Uterus (tissue), 4 donors: Measurements from ENCODE around the gene RHBG. TPM values are rescaled to one million over a fixed set of nuclear protein-coding genes. Genes with fewer than 3 reads are reported as not detected.

Experiments used
- DNase-seq, 2 donors: peaks; one replicate each; pipeline ENCODE4 v3.0.0-alpha.2; 2019 to 2020
- H3K27ac ChIP-seq, 2 donors: fragments of 200-600 bp; sonication (generic); 1 replicate in 1 of 2; 2 replicates in 1 of 2; pipeline ENCODE4 v1.5.1; 2016 to 2018
- H3K27me3 ChIP-seq, 2 donors: fragments of 200-600 bp; sonication (generic); one replicate each; pipeline ENCODE4 v1.5.1; 2018 to 2019; ENCODE audit warnings: control low read depth in 1 of 2
- H3K36me3 ChIP-seq, 2 donors: fragments of 200-600 bp; sonication (generic); one replicate each; pipeline ENCODE4 v1.5.1; 2019; ENCODE audit warnings: control low read depth in 1 of 2
- H3K4me1 ChIP-seq, 2 donors: fragments of 200-600 bp; sonication (generic); one replicate each; pipeline ENCODE4 v1.5.1; 2018 to 2019; ENCODE audit warnings: control low read depth in 1 of 2
- H3K4me3 ChIP-seq, 2 donors: fragments of 200-600 bp; sonication (generic); 1 replicate in 1 of 2; 2 replicates in 1 of 2; pipeline ENCODE4 v1.5.1; 2018 to 2019; ENCODE audit warnings: mild to moderate bottlenecking in 1 of 2
- H3K9me3 ChIP-seq, 2 donors: fragments of 200-600 bp; sonication (generic); one replicate each; pipeline ENCODE4 v1.5.1; 2019; ENCODE audit warnings: control low read depth in 1 of 2
- POLR2A ChIP-seq, 2 donors: fragments of 450-650 bp; IDR thresholded peaks; one replicate each; pipeline ENCODE4 v1.6.1; 2016; ENCODE audit warnings: antibody characterized with exemption in 2 of 2, mild to moderate bottlenecking in 1 of 2, moderate library complexity in 1 of 2
- intact Hi-C: fragments of 100-400 bp; cut with DNase I; formaldehyde crosslinking; loops from one replicate; pipeline ENCODE4 v1.15.1; 2023; ENCODE audit warnings: low total_unique reads
- total RNA-seq, 4 donors: library from RNA; depleted of rRNA in 3 of 4; stranded (reverse); fragments of >200 nt in 3 of 4; gene quantifications; one replicate each; pipeline versions ENCODE4 v1.1.0 to v1.2.4, GENCODE V29; 2014 to 2023
- TF ChIP-seq, protein P1 (sequence below), 4 experiments: fragments of 200-600 bp in 2 of 4; fragments of 450-650 bp in 2 of 4; sonication (generic) in 2 of 4; IDR thresholded peaks; one replicate each; pipeline ENCODE4 v1.5.1; 2016 to 2019; ENCODE audit warnings: antibody characterized with exemption in 4 of 4, mild to moderate bottlenecking in 2 of 4, moderate library complexity in 1 of 4
- donor health status: DM: yes; HTN: yes; CAD: no.

Gene RHBG
- total RNA-seq, 4 donors from 2014 or later: 0.49 TPM; not detected in 3

DNA sequence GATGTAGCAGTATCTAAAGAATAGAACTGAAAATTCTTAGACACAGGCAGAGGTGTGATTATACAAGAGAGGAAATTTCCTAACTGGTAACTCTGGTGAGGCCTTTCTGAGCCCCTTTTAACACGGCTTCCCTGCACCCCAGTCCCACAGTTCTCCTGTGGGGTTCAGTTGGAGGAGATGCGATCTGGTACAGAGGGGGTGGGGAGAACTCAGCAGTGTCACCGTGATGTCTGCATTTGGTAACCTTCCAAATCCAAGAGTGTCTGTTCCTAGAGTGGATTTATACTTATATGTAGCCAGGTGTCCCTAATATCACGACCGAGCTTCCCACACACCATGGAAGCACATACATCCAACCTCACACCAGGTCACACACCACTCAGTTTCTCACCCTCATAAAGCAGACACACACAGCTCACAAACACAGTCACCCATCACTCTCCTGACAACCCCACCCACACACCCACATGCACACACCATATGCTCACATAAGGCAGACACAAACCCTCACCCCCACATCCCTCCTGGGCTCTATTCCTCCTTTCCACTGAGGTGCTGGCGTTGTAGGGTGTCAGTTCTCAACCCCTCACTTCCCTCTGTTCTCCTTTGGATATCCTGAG, 48.5 kb downstream of the RHBG start:
- no peaks in the 10 kb centered on the region for H3K9me3 ChIP-seq
- DNase-seq: no peak
- peaks cover 22 to 43% of the 10 kb centered on the region in 2 donors for H3K27me3 ChIP-seq
- intact Hi-C loops: no loop called here
- H3K27ac ChIP-seq: no peak overlapping the region
- no peak for TF ChIP-seq POLR2A (IDR thresholded peaks at IDR 0.05)
- TF ChIP-seq, protein P1, sequence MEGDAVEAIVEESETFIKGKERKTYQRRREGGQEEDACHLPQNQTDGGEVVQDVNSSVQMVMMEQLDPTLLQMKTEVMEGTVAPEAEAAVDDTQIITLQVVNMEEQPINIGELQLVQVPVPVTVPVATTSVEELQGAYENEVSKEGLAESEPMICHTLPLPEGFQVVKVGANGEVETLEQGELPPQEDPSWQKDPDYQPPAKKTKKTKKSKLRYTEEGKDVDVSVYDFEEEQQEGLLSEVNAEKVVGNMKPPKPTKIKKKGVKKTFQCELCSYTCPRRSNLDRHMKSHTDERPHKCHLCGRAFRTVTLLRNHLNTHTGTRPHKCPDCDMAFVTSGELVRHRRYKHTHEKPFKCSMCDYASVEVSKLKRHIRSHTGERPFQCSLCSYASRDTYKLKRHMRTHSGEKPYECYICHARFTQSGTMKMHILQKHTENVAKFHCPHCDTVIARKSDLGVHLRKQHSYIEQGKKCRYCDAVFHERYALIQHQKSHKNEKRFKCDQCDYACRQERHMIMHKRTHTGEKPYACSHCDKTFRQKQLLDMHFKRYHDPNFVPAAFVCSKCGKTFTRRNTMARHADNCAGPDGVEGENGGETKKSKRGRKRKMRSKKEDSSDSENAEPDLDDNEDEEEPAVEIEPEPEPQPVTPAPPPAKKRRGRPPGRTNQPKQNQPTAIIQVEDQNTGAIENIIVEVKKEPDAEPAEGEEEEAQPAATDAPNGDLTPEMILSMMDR (IDR thresholded peaks at IDR 0.05): no peak
- H3K36me3 ChIP-seq: no peaks in the 10 kb centered on the region
- H3K4me1 ChIP-seq: peaks cover 0 to 23% of the 10 kb centered on the region in 2 donors
- no peak overlapping the region for H3K4me3 ChIP-seq

DNA sequence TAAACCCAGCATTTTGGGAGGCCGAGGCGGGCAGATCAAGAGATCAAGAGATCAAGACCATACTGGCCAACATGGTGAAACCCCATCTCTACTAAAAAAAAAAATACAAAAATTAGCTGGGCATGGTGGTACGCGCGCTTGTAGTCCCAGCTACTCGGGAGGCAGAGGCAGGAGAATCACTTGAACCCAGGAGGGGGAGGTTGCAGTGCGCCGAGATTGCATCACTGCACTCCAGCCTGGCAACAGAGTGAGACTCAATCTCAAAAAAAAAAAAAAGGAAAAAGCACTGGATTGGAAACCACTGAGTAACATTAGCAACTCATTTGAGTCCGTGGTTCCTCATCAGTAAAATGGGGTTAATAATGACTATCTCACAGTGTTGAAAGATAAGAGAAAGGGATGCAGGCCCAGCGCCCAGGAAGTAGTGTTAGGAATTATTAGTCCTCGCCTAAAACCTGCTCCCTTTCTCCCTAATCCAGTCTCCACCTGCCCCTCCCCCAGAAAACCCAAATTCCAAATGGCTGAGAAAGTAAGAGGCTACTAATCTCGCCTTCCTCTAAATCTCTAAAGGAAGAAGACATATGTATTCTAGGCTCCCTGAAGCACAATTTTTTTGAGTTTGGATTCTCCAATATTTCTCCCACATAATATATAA, 49.5 kb downstream of the RHBG start:
- Histone ChIP-seq H3K4me3 (no peak overlapping the region), H3K27ac (no peak overlapping the region), H3K36me3 (no peaks in the 10 kb centered on the region), H3K27me3 (peaks cover 22 to 43% of the 10 kb centered on the region in 2 donors), H3K9me3 (no peaks in the 10 kb centered on the region), H3K4me1 (peaks cover 0 to 23% of the 10 kb centered on the region in 2 donors)
- DNase-seq: no peak
- intact Hi-C loops: no loop called here
- no peak for TF ChIP-seq POLR2A (IDR thresholded peaks at IDR 0.05)
- TF ChIP-seq, protein P1 (IDR thresholded peaks at IDR 0.05): no peak

DNA sequence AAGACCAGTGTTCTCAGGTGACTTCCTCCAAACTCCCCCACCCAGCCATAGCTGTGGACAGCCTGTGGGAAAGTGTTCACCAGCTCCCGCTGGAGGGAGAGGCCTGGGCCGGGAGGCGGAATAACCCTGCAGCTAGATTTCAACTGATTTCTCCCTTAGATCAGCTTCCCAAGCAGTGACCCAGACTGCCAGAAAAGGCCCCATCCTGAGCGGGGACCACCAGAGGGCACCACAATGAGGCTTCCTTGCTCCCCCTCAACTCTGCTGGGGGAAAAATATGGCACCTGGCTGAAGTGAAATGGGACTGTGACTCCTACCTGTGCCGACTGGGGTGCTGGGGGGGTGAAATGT, 50.8 kb downstream of the RHBG start:
- Histone ChIP-seq H3K27ac (no peak overlapping the region), H3K27me3 (peaks cover 22 to 37% of the 10 kb centered on the region in 2 donors), H3K36me3 (no peaks in the 10 kb centered on the region), H3K4me1 (peaks cover 0 to 23% of the 10 kb centered on the region in 2 donors), H3K4me3 (no peak overlapping the region), H3K9me3 (no peaks in the 10 kb centered on the region)
- TF ChIP-seq, protein P1 (IDR thresholded peaks at IDR 0.05): no peak
- TF ChIP-seq POLR2A (IDR thresholded peaks at IDR 0.05): no peak
- intact Hi-C loops: no loop called here
- DNase-seq: no peak

DNA sequence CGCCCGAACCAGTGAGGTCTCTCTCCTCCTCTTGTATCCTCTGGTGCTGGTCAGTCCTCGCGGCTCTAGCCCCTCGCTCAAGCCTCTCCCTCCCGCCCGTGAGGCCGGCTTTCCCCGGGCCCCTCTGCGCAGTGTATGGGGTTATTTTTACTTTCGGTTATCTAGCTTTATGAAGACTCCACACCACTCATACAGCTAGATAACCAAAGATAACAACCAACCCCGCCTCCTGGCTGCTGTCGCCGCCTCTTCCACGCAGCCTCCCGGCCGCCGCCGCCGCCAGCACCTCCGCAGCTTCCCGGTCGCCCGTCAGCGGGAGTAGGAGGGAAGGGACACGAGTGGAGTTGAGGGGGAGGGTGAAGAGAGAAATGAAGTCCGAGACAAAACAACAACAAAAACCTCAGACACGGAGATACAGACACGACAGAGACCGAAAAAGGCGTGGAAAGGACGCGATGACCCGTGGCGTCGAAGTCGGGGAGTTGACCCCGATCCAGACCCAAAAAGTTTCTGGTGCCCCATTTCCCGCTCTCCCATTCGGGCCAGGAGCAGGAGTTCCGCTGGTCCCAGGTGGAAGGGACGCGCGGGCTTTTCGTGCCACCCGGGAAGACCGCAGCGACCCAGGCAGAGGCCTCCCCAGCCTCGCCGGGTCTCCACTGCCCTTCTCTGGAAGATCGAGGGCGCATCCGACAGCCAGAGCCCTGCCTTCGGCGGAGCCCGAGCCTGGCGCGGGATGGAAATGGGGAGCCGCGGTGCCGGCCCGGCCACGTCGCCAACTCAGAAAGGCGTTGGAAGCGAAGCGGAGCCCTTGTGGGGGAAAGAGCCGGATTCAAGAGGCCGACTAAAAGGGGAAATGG, 51.4 kb downstream of the RHBG start:
- Histone ChIP-seq H3K36me3 (no peaks in the 10 kb centered on the region), H3K4me3 (no peak overlapping the region), H3K9me3 (no peaks in the 10 kb centered on the region), H3K4me1 (peaks cover 0 to 23% of the 10 kb centered on the region in 2 donors), H3K27me3 (peaks cover 22 to 36% of the 10 kb centered on the region in 2 donors), H3K27ac (no peak overlapping the region)
- no peak for TF ChIP-seq POLR2A (IDR thresholded peaks at IDR 0.05)
- TF ChIP-seq, protein P1 (IDR thresholded peaks at IDR 0.05): no peak
- intact Hi-C loops: no loop called here
- DNase-seq: no peak
